ENCODE results near the gene GDPD4. TPM values are rescaled to one million over a fixed set of nuclear protein-coding genes. Genes with fewer than 3 reads are reported as not detected.
A peak's percentile ranks its signal among the peaks of the same experiment; 100 is the strongest.
"Not testable (repeated sequence)": the region's sequence is repeated elsewhere in the genome, so short reads cannot be mapped to it uniquely, and the experiment has no call there.

Gene GDPD4
- polyA plus RNA-seq, 1 donor from 2014 or later, result not detected

DNA sequence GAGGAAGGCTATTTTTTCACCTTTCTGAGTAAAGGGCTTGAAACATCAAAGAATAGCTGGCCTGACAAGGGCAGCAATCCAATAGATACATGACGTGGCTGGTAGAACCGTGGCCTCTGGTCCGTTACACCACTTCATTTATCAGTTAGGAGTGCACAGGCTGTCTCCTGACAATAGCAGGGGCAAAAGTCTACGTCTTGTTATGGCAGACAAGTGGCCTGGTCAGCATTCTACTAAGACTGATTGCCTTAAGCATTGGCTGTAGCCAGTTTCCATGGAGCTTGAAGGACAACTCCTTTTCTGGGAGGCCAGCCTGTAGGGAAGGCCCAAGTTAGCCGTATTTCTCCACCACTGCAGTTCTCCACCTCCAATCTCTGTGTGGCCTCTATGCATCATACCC, 9.2 kb upstream of the GDPD4 start:
- Mint-ChIP-seq H3K27ac (no peak overlapping the region), H3K27me3 (peaks cover 3% of the 10 kb centered on the region), H3K4me3 (no peak overlapping the region), H3K9me3 (no peaks in the 10 kb centered on the region), H3K36me3 (no peaks in the 10 kb centered on the region), H3K4me1 (no peaks in the 10 kb centered on the region)

DNA sequence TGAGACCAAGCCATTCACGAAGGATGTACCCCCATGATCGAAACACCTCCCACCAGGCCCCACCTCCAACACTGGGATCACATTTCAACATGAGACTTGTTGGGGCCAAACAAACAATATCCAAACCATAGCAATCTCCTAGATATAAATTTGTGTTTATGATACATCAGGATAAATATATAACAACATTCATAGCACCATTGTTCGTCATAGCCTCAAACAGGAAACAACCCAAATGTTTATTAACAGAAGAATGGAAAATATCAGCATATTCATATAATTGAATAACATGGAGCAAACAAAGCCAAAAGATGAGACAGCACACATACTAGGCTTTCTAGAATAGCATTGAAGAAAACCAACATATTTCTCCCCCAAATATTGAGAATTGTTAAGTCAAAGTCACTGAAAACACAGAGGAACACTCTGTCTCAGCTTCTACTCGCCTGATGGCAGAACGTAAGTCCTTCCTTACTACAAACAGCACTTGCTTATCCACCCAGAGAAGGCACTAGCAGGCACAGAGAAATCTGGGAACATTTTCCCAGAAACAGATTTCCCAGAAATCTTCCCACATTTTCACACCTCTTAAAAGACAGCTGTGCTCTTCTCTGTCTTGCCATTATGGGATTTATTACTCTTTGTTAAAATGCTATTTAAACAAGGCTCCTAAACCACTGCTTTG, 8.1 kb upstream of the GDPD4 start:
- Mint-ChIP-seq H3K27ac (no peak overlapping the region), H3K4me1 (no peaks in the 10 kb centered on the region), H3K27me3 (peaks cover 3% of the 10 kb centered on the region), H3K9me3 (no peaks in the 10 kb centered on the region), H3K36me3 (no peaks in the 10 kb centered on the region), H3K4me3 (no peak overlapping the region)

DNA sequence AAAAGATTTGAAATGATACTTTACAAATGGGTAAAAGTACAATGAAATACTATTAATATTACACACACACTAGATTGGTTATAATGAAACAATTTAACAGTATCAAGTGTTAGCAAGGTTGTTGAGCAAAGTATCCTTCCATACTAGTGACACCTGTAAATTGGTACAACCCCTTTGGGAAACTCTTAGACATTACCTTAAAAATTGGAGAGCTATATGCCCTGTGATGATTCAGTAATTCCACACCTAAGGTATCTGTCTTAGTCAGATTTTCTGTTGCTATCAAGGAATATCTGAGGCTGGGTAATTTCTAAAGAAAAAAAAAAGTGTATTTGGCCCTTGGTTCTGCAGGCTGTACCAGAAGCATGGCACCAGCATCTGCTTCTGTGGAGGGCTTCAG, 7.4 kb upstream of the GDPD4 start:
- no peaks in the 10 kb centered on the region for H3K36me3 Mint-ChIP-seq
- H3K27me3 Mint-ChIP-seq, result peaks cover 3% of the 10 kb centered on the region
- H3K27ac Mint-ChIP-seq, result no peak overlapping the region
- H3K4me1 Mint-ChIP-seq, result no peaks in the 10 kb centered on the region
- no peaks in the 10 kb centered on the region for H3K9me3 Mint-ChIP-seq
- H3K4me3 Mint-ChIP-seq, result no peak overlapping the region

GRCh38 chr11:77303328-77303727, 1.8 kb upstream of the GDPD4 start:
- Mint-ChIP-seq H3K27me3 (peaks cover 3% of the 10 kb centered on the region), H3K27ac (peak overlapping the region in 1 of 3 donors; percentile 6), H3K4me1 (peaks cover 0 to 5% (median 0%) of the 10 kb centered on the region in 3 donors), H3K4me3 (no peak overlapping the region), H3K36me3 (no peaks in the 10 kb centered on the region), H3K9me3 (no peaks in the 10 kb centered on the region)

DNA sequence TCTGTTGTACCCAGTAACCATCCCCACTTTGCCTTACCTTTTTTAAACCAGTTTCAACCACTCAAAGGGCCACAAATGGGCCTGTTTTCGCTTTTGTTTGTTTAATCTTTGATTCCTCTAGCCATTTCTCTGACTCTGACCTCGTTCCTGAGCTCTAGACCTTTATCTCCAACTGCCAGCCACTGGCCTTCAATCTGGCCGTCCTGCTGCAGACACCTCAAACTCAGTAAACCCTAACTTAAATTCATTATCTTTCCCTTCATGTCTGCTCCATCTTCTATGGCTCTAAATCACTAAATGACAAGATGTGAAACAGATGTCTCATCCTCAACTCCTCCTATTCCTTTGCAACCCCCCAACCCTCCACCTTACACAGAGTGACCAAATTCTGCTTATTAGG, 1.3 kb upstream of the GDPD4 start:
- Mint-ChIP-seq H3K4me3 (no peak overlapping the region), H3K36me3 (no peaks in the 10 kb centered on the region), H3K4me1 (peaks cover 0 to 5% (median 0%) of the 10 kb centered on the region in 3 donors), H3K27me3 (peaks cover under 1% of the 10 kb centered on the region), H3K27ac (no peak overlapping the region), H3K9me3 (no peaks in the 10 kb centered on the region)

DNA sequence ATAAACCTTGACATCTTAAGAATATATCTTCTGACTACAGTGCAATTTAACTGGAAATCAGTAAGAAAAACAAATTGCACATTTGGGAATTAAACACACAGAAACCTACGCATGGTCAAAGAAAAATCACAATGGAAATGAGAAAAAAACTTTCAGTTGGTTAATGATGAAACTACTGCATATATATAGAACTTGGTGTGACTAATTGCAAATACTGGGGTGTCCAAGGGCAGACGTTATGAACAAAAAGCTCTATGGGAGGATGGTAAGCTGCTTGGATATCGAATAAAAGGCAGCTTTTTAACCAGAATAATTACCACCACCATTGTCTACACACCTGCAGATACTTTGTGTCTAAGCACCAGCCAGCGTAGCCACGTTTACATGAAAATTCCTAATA, 791 bp downstream of the GDPD4 start:
- H3K9me3 Mint-ChIP-seq, result no peaks in the 10 kb centered on the region
- H3K27ac Mint-ChIP-seq, result no peak overlapping the region
- H3K4me3 Mint-ChIP-seq, result no peak overlapping the region
- H3K36me3 Mint-ChIP-seq, result no peaks in the 10 kb centered on the region
- H3K27me3 Mint-ChIP-seq, result no peaks in the 10 kb centered on the region
- H3K4me1 Mint-ChIP-seq, result peaks cover 0 to 5% (median 0%) of the 10 kb centered on the region in 3 donors

GRCh38 chr11:77300028-77300427, 1.5 kb downstream of the GDPD4 start:
- H3K27ac Mint-ChIP-seq, H3K27me3 Mint-ChIP-seq, H3K4me3 Mint-ChIP-seq, H3K36me3 Mint-ChIP-seq, H3K9me3 Mint-ChIP-seq, H3K4me1 Mint-ChIP-seq: not testable (repeated sequence)

GRCh38 chr11:77299528-77299993, 1.9 kb downstream of the GDPD4 start:
- Mint-ChIP-seq H3K27me3 (no peaks in the 10 kb centered on the region), H3K9me3 (peaks cover 0 to 1% (median 0%) of the 10 kb centered on the region in 3 donors), H3K36me3 (no peaks in the 10 kb centered on the region), H3K4me1 (peaks cover 0 to 5% (median 0%) of the 10 kb centered on the region in 3 donors), H3K4me3 (no peak overlapping the region), H3K27ac (no peak overlapping the region)

DNA sequence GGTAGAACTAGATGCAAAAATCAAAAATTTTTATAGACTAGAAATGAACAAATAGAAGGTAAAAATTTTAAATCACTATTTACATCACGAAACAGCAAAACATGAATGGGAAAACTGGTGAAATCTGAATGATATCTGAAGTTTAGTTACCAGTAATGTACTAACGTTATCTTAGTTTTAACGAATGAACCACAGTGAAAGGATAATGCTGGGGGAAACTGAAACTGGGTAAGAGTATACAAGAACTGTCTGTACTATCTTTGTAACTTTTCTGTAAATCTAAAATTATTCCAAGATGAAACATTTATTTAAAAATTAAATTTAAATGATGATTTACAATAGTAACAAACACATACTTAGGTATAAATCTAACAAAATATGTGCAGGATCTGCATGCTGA, 7.4 kb downstream of the GDPD4 start:
- H3K36me3 Mint-ChIP-seq, result no peaks in the 10 kb centered on the region
- H3K9me3 Mint-ChIP-seq, result peaks cover 0 to 8% (median 2%) of the 10 kb centered on the region in 3 donors
- H3K4me1 Mint-ChIP-seq, result no peaks in the 10 kb centered on the region
- no peak overlapping the region for H3K27ac Mint-ChIP-seq
- no peak overlapping the region for H3K4me3 Mint-ChIP-seq
- peaks cover 2% of the 10 kb centered on the region for H3K27me3 Mint-ChIP-seq

DNA sequence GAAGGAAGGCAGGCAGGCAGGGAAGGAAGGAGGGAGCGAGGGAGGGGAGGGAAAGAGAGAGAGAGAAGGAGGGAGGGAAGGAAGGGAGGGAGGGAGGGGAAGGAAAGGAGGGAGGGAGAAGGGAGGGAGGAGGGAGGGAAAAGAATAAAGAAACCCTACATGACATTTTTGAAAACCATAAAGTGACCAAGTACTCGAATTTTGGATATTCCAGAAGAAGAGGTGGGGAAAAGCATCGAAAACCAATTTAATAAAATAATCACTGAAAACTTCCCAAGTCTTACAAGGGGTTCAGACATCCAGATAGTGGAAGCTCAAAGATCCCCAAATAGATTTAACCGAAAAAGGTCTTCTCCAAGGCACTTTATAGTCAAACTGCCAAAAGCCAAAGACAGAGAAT, 11.7 kb downstream of the GDPD4 start:
- no peak overlapping the region for H3K27ac Mint-ChIP-seq
- no peaks in the 10 kb centered on the region for H3K4me1 Mint-ChIP-seq
- no peak overlapping the region for H3K4me3 Mint-ChIP-seq
- no peaks in the 10 kb centered on the region for H3K36me3 Mint-ChIP-seq
- H3K27me3 Mint-ChIP-seq, result peaks cover 14% of the 10 kb centered on the region
- H3K9me3 Mint-ChIP-seq, result peaks cover 0 to 8% (median 2%) of the 10 kb centered on the region in 3 donors

GRCh38 chr11:77287615-77288273, 13.7 kb downstream of the GDPD4 start:
- H3K9me3 Mint-ChIP-seq, result peaks cover 0 to 4% (median 2%) of the 10 kb centered on the region in 3 donors
- no peaks in the 10 kb centered on the region for H3K36me3 Mint-ChIP-seq
- H3K4me1 Mint-ChIP-seq, result no peaks in the 10 kb centered on the region
- H3K27me3 Mint-ChIP-seq, result peaks cover 23% of the 10 kb centered on the region
- H3K4me3 Mint-ChIP-seq, result no peak overlapping the region
- no peak overlapping the region for H3K27ac Mint-ChIP-seq

DNA sequence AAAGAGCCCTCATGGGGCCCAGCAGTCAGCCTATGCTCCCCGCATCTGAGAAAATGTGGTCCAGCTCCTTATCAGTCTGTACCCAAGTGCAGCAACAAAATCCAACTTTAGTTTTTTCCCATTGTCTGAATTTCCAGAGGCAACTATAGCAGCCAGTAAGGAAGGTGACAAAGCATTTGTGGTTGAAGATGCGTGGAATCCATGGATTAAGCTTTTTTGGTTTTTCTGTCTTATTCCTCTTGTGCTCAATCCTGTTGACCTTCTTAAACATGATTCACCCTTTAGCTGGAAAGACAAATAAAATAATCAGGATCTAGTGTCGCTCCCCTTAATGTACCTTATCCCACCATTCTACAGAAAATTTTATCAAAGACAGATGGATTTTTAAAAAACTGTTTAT, 14.3 kb downstream of the GDPD4 start:
- Mint-ChIP-seq H3K27ac (no peak overlapping the region), H3K36me3 (no peaks in the 10 kb centered on the region), H3K4me3 (no peak overlapping the region), H3K9me3 (peaks cover 0 to 2% (median 0%) of the 10 kb centered on the region in 3 donors), H3K4me1 (no peaks in the 10 kb centered on the region), H3K27me3 (peaks cover 23% of the 10 kb centered on the region)

DNA sequence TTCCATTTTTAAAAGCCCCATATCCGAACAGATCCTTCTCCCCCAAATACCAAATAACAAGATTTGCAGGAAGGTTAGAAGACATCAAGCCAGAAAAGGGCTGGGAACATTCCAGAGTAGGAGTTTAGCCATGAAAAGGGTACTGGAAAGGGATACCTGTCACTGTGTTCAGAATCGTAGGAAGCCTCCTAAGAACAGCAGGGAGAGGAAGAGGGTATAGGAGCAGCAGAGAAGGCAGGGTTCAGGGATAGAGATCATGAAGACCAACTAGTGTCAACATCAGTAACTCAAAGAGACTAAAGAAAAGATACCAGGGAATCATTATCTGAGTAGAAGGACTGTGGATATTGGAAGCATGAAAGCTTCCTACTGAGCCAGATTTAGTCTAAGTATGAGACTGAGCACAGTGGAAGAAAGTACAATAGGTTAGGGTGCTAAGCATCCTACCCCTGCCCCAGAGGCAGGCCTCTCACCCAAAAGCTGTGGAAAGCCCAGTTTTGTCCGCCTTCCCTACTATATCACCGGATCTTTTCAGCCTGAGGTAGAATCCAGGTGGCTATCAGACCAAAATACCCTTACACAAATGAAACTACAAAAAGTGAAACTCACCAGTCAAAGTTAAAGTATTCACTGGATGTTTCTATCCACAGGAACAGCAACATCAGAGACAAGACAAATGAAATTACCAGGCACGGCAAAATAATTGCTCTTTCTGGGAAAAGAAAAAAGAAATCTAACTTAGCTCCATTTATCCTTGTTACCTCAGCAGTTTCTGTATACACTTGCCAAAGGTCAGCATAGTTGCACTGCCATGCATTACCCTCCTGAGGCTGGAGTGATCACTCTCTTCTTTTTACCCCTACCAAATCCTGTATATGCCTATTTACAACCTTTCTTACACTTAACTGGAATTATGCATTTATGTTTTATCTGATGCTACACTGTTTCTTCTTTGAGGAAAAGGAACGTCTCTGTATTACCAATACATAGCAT, 16.7 kb downstream of the GDPD4 start:
- no peaks in the 10 kb centered on the region for H3K36me3 Mint-ChIP-seq
- no peak overlapping the region for H3K27ac Mint-ChIP-seq
- peaks cover 0 to 5% (median 0%) of the 10 kb centered on the region in 3 donors for H3K9me3 Mint-ChIP-seq
- no peaks in the 10 kb centered on the region for H3K4me1 Mint-ChIP-seq
- H3K27me3 Mint-ChIP-seq, result peaks cover 20% of the 10 kb centered on the region
- no peak overlapping the region for H3K4me3 Mint-ChIP-seq

- Mint-ChIP-seq H3K9me3 (peaks cover 0 to 5% (median 0%) of the 10 kb centered on the region in 3 donors), H3K27ac (no peak overlapping the region), H3K36me3 (no peaks in the 10 kb centered on the region), H3K4me3 (no peak overlapping the region), H3K4me1 (no peaks in the 10 kb centered on the region), H3K27me3 (peaks cover 25% of the 10 kb centered on the region)
Observed at GRCh38 chr11:77283101-77283500, 18.4 kb downstream of the GDPD4 start.

Measured in IgD-negative memory B cell (primary cell).